ENCODE results near the gene RAB13.
"Not testable (repeated sequence)": the region's sequence is repeated elsewhere in the genome, so short reads cannot be mapped to it uniquely, and the experiment has no call there.

Gene RAB13

DNA sequence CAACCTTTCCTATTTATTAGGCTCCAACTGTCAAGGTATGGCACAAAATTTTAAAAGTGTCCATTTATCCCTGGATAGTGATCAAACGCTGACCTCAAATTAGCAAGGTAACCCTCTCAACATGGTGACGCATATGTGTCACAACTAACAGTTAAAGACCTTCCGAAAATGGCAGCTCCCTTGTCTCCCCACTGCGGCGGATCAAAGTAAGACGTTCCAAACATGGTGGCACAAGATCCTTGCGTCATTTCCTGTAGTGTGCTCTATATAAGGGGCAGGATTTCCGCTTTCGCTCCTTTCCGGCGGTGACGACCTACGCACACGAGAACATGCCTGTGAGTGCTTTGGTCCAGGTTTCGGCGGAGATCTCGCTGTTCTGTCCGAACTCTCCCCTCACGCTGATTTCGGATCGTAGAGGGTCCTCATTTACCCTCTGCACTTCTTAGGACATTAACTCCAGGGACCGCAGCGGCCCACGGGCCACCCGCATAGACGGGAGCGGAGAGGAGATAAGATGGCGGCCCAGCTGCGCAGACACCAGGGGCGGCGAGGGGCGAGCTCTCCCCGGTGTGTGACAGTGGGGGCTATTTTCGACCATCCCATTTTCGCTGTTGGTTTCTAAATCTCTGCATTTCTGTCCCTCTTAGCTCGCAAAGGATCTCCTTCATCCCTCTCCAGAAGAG is 4.5 kb upstream of the RAB13 start, which contains the start of gene RPS27:
Gene RPS27 (plus strand): TSS at position 295 of the 683 bp plus-strand sequence. CDS start 35 bp downstream, at position 330.
- Mint-ChIP-seq H3K4me3 (peak within 1 kb of the TSS; percentile 97), H3K27ac (peak within 1 kb of the TSS; percentile 98), H3K27me3 (no peaks in the 10 kb centered on the region), H3K36me3 (ENCODE audit: low read depth) (peaks cover 45% of the 10 kb centered on the region), H3K9me3 (no peaks in the 10 kb centered on the region), H3K4me1 (peaks cover 53% of the 10 kb centered on the region)
- ATAC-seq (peak; percentile 80), DNase-seq (peak; percentile 80)

DNA sequence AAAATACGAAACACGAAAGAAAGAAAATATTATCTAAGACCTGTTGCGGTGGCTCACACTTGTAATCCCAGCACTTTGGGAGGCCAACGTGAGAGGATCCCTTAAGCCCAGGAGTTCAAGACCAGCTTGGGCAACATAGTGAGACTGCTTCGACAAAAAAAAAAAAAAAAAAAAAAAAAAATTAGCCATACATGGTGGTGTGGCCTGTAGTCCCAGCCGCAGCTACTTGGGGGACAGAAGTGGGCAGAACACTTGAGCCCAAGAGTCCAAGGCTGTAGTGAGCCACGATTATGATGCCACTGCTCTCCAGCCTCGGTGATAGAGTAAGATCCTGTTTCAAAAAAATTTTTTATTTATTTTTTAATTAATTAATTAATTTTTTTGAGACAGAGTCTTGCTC is 1.5 kb upstream of the RAB13 start:
- no peak overlapping the region for H3K4me3 Mint-ChIP-seq
- H3K36me3 Mint-ChIP-seq (ENCODE audit: low read depth) = peaks cover 26% of the 10 kb centered on the region
- no peaks in the 10 kb centered on the region for H3K27me3 Mint-ChIP-seq
- ATAC-seq = no peak
- no peak for DNase-seq
- peak overlapping the region; percentile 90 for H3K27ac Mint-ChIP-seq
- H3K9me3 Mint-ChIP-seq = no peaks in the 10 kb centered on the region
- H3K4me1 Mint-ChIP-seq = peaks cover 56% of the 10 kb centered on the region

DNA sequence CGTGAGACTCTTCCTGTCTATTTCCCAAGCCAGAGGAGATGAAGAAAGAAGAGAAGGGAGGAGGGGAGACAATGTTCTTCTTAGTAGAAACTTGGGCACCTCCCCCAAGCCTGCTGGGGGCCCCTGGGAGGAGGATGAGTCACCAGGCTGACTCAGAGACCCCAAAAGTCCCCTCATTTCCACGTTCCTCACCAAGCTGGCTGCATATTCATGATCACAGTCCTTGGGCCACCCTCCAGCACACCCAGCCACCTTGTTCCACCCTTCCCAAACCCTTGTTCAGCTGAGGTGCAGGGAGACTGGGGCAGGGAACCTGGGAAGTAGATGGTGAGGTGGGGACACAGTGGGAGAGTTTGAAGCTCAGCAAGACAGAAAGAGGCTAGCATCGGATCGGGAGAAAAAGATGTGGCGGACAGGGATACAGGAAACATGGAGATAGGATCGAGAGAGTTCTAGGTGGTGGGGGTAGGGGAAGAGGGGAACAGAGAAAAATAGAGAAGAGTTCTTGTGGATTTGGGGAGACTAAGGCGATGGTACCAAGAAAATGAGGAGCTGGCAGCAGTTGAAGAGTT is 712 bp downstream of the RAB13 start:
- H3K4me1 Mint-ChIP-seq = peaks cover 38% of the 10 kb centered on the region
- H3K4me3 Mint-ChIP-seq = peak overlapping the region; percentile 88
- no peaks in the 10 kb centered on the region for H3K9me3 Mint-ChIP-seq
- no peaks in the 10 kb centered on the region for H3K27me3 Mint-ChIP-seq
- peak; percentile 68 for DNase-seq
- H3K27ac Mint-ChIP-seq = peak overlapping the region; percentile 92
- peaks cover 4% of the 10 kb centered on the region for H3K36me3 Mint-ChIP-seq (ENCODE audit: low read depth)
- ATAC-seq = peak; percentile 78

DNA sequence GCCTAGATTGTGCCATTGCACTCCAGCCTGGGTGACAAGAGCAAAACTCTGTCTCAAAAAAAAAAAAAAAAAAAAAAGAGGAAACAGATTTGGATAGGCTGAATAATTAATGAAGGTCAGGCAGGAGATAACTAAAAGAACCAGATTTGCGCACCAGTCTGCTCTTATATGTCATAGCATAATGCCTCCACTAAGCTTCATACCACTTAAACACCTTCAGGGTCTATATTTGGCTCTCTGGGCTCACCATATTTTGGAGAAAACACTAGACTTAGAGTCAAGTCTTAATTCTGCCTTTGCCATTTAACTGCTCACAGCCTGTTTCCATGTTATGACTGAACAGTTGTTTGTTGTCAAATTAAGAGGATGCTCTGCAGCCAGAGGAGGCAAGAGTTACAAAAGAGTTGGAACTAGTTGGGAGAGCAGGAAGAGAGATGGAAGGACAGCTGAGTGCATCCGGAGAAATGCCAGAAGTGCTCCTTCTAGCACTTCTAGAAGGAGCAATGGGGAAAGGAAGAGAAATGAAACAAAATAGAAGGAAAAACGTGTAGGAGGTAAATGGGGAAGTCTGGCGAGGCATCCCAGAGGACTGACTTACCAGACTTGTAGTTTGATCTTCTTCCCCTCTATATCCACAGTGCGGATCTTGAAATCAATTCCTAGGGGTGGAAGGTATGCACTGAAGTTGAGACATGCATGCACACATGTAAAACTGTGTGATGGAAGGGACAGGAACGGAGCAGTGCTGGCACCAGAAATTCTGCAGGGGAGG is 1.8 kb downstream of the RAB13 start:
- Mint-ChIP-seq H3K36me3 (ENCODE audit: low read depth) (peaks cover 6% of the 10 kb centered on the region), H3K9me3 (no peaks in the 10 kb centered on the region), H3K4me1 (peaks cover 33% of the 10 kb centered on the region), H3K27ac (peak overlapping the region; percentile 2), H3K27me3 (no peaks in the 10 kb centered on the region), H3K4me3 (no peak overlapping the region)
- no peak for DNase-seq
- ATAC-seq = no peak

DNA sequence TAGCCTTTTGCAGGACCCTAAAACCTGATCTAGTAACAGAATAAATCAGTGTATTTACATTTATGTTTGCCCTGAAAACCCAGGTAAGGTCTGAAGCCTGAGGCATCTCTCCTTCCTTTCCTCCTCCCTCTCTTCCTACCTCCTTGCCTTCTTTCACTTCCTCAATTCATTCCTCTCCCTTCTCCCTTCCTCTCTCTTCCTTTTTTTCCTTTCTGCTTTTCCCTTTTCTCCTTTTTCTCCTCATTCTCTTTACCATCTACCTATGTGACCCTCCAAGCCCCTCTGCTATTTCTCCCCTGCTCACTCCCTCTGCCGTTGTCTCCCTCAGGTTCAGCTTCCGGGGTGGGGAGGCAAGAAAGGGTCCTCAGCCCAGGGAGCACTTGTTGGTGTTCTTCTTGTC is 4.4 kb downstream of the RAB13 start:
- Mint-ChIP-seq H3K36me3 (ENCODE audit: low read depth) (peaks cover 13% of the 10 kb centered on the region), H3K4me1 (peaks cover 37% of the 10 kb centered on the region)
- ATAC-seq, H3K4me3 Mint-ChIP-seq, H3K27ac Mint-ChIP-seq, H3K9me3 Mint-ChIP-seq, H3K27me3 Mint-ChIP-seq, DNase-seq: not testable (repeated sequence)

DNA sequence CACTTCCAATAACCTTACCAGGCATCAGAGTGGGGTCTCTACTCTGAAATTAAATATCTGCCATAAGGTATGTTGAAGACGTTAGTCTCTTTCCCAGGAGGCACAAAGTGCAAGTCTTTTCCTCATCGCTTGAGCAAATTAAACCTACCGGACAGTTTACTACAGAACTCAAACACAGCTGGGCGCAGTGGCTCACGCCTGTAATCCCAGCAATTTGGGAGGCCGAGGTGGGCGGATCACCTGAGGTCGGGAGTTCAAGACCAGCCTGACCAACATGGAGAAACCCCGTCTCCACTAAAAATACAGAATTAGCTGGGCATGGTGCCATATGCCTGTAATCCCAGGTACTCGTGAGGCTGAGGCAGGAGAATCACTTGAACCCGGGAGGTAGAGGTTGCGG is 7.0 kb downstream of the RAB13 start:
- Mint-ChIP-seq H3K4me3 (peak overlapping the region; percentile 97), H3K4me1 (peaks cover 33% of the 10 kb centered on the region), H3K36me3 (ENCODE audit: low read depth) (peaks cover 33% of the 10 kb centered on the region)
- not testable (repeated sequence) for DNase-seq, H3K27me3 Mint-ChIP-seq, ATAC-seq, H3K9me3 Mint-ChIP-seq, H3K27ac Mint-ChIP-seq

DNA sequence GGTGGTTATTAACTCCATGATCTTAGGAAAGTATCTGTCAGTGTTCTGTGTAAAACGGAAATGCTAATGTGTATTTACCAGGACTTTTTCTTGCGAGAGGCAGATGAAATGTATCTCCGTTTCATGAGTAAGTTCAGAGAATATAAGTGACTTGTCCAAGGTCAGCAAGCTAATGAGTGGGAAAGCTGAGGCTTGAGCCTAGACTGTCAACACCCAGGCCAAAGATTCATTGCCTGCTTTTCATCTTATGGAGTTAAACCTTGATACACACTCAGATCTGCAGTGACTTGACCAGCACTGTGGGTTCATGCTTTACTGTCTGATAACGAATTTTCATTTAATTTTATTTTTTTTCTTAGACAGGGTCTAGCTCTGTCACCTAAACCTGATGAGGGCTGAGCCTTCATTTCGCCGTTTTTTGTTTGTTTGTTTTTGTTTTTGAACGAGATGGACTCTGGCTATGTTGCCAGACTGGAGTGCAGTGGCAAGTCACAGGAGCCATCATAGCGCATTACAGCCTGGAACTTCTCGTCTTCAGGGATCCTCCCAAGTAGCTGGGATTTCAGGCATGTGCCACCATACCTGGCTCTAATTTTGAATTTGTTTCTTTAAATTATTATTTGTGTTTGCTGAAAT is 7.7 kb downstream of the RAB13 start:
- no peaks in the 10 kb centered on the region for H3K27me3 Mint-ChIP-seq
- peaks cover 37% of the 10 kb centered on the region for H3K36me3 Mint-ChIP-seq (ENCODE audit: low read depth)
- peaks cover 34% of the 10 kb centered on the region for H3K4me1 Mint-ChIP-seq
- ATAC-seq = no peak
- DNase-seq = no peak
- peak overlapping the region; percentile 96 for H3K27ac Mint-ChIP-seq
- H3K4me3 Mint-ChIP-seq = peak overlapping the region; percentile 97
- H3K9me3 Mint-ChIP-seq = no peaks in the 10 kb centered on the region

DNA sequence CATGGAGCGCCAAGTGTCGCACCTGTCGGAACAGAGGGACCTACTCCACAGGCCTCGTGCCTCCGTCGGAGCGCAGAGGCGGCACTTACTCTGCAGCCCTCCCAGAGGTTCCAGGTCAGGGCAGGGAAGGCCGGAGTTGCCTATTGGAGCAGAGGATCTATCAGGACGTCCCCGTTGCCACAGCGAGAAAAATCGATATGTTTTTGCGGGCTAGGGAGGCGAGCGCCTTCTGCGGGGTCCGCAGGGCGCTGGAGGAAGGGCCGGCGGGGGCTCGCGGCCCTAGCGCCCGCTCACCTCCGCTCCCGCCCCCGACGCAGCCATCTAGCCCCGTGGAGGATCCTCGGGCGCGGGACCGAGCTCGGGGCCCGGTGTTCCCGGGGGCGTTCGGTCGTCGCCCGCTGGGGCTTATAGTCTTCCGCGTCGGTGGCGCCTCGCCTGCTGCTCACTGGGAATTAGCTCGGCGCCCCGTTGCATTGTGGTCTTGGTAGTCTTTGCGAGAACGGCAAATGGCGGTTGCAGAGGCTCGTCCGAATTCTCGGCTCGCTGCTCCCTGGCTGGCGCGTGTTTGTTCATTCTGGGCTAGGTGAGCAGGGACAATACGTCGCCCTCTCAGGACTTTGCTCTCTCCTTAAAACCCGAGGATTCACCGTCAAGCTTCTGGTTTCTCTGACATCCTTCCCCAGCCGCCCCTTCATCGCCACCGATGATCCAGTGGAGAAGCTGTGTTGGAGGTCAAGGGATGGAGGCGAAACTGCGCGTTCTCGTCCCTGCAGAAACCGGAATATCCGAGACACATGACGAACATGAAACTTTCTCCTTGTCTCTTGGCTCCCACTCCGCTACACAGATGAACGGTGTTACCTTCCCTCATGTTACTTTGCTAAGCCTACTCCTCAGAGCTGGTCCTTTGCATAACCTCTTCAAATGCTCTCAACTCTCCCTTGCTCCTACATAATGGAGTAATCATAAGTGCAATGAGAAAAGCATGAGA is 8.6 kb downstream of the RAB13 start, which contains the start of gene JTB:
Gene JTB (minus strand): TSS at position 425 of the 991 bp plus-strand sequence. CDS start 422 bp downstream, at position 3.
- peaks cover 40% of the 10 kb centered on the region for H3K36me3 Mint-ChIP-seq (ENCODE audit: low read depth)
- peak within 1 kb of the TSS; percentile 97 for H3K4me3 Mint-ChIP-seq
- ATAC-seq (peak; percentile 94), DNase-seq (peak; percentile 86)
- H3K27me3 Mint-ChIP-seq = no peaks in the 10 kb centered on the region
- H3K27ac Mint-ChIP-seq = peak within 1 kb of the TSS; percentile 97
- peaks cover 35% of the 10 kb centered on the region for H3K4me1 Mint-ChIP-seq
- no peaks in the 10 kb centered on the region for H3K9me3 Mint-ChIP-seq

DNA sequence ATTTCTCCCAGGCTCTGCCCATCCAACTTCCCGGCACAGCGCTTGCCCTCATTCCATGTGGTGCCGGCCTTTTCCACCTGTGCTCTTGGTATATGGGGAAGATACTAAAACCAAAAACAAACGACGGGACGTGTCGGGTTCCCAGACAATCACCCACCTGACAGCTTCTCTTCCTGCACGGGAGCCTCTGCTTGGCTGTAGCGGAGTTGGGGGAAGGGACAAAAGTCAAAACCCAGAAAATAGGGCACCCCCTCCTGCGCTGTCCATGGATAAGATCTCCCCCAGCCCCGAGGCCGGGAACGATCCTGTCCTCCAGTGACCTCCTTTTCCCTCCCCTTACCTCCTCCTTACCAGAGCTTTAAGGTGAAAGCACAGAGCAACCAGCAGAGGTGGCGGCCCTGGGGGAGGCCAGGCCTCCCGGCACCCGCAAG is 9.3 kb downstream of the RAB13 start:
- Mint-ChIP-seq H3K27ac (peak overlapping the region; percentile 97), H3K4me3 (peak overlapping the region; percentile 97), H3K4me1 (peaks cover 42% of the 10 kb centered on the region), H3K27me3 (no peaks in the 10 kb centered on the region), H3K36me3 (ENCODE audit: low read depth) (peaks cover 40% of the 10 kb centered on the region), H3K9me3 (no peaks in the 10 kb centered on the region)
- ATAC-seq = peak; percentile 4
- DNase-seq = no peak

DNA sequence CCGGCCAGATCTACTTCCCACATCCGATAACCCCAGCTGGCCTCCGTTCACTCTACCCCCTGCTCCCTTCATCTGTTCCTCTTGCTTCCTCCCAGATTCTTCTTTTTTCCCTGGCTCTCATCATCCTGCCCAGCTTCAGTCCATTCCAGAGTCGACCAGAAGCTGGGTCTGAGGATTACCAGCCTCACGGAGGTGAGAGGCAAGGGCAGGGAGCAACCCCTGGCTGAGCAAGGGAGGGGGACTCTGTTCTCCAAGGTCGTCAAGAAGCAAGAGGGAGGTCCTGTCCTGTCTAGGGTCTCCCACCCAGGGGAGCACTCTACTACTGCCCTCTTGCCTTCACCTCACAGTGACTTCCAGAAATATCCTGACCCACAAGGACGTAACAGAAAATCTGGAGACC is 12.6 kb downstream of the RAB13 start:
- Mint-ChIP-seq H3K27me3 (no peaks in the 10 kb centered on the region), H3K4me3 (no peak overlapping the region), H3K4me1 (peaks cover 42% of the 10 kb centered on the region), H3K36me3 (ENCODE audit: low read depth) (peaks cover 38% of the 10 kb centered on the region), H3K9me3 (no peaks in the 10 kb centered on the region), H3K27ac (no peak overlapping the region)
- ATAC-seq (no peak), DNase-seq (no peak)

DNA sequence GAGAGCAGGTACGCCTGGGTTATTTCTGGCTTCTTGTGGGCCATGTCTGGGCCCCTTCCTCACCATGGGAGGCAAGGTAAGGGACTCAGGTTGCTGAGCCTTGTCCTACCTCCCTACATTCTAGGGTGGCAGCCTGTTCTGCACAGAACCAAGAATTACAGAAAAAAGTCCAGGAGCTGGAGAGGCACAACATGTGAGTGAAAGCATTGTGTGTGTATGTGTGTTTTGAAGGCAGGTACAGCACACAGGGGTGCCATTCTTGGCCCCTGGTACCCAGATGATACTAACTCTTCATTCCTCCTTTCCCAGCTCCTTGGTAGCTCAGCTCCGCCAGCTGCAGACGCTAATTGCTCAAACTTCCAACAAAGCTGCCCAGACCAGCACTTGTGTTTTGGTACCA is 13.1 kb downstream of the RAB13 start:
- Mint-ChIP-seq H3K27ac (no peak overlapping the region), H3K4me1 (peaks cover 42% of the 10 kb centered on the region), H3K36me3 (ENCODE audit: low read depth) (peaks cover 38% of the 10 kb centered on the region), H3K27me3 (no peaks in the 10 kb centered on the region), H3K4me3 (no peak overlapping the region), H3K9me3 (no peaks in the 10 kb centered on the region)
- no peak for DNase-seq
- no peak for ATAC-seq

DNA sequence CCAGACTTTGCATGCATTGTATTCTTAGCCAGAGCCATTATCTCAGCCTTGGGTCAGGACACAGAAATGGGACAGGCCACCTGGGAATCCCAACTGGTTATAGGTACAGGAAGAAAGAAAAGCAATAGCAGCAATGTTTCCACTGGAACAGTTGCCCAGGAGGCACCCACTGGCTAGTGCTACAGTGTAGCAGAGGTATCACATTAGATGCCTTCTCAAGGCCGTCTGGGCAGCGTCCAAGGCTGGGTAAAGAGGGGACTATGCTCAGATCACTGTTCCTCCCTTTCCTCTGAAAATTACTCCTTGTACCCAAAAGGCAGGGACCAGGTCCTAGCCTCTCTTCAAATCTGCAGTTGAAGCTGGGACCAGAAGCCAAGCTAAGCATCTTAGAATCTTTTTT is 15.8 kb downstream of the RAB13 start:
- Mint-ChIP-seq H3K4me1 (peaks cover 51% of the 10 kb centered on the region), H3K9me3 (no peaks in the 10 kb centered on the region), H3K27ac (no peak overlapping the region), H3K27me3 (no peaks in the 10 kb centered on the region), H3K4me3 (no peak overlapping the region), H3K36me3 (ENCODE audit: low read depth) (peaks cover 19% of the 10 kb centered on the region)
- DNase-seq = no peak
- ATAC-seq = no peak

DNA sequence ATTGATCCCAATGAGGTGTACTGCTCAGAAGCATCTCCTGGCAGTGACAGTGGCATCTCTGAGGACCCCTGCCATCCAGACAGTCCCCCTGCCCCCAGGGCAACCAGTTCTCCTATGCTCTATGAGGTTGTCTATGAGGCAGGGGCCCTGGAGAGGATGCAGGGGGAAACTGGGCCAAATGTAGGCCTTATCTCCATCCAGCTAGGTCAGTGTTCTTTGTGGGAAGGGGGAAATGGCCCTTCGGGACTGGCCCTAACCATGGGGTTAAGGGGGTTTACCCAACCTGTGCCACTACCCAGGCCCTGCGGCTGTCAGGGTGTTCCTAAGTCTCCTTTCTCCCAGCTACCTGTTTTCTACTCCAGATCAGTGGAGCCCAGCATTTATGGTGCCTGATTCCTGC is 17.2 kb downstream of the RAB13 start:
- Mint-ChIP-seq H3K9me3 (no peaks in the 10 kb centered on the region), H3K4me3 (no peak overlapping the region), H3K4me1 (peaks cover 51% of the 10 kb centered on the region), H3K36me3 (ENCODE audit: low read depth) (peaks cover 9% of the 10 kb centered on the region), H3K27me3 (no peaks in the 10 kb centered on the region), H3K27ac (peak overlapping the region; percentile 41)
- ATAC-seq (no peak), DNase-seq (no peak)
